ENCODE results near the gene SETD5.

SETD5 gene

GRCh38 chr3:9496893-9497292 is 99.5 kb downstream of the SETD5 start:
- no peak overlapping the region for H3K4me3 ChIP-seq (ENCODE audit: low read depth in 1 of 2, low read length in 2 of 2)
- TF ChIP-seq CTCF (IDR thresholded peaks at IDR 0.05; ENCODE audit: borderline replicate concordance, extremely low read depth, low read length, poor library complexity, severe bottlenecking) (no peak), EZH2 (IDR thresholded peaks at IDR 0.05; ENCODE audit: borderline replicate concordance, low read depth, low read length, severe bottlenecking) (no peak)
- DNase-seq, result no peak
- H3K9ac ChIP-seq (ENCODE audit: low read depth, low read length), result no peak overlapping the region
- peaks cover 18% of the 10 kb centered on the region for H3K27me3 ChIP-seq (ENCODE audit: insufficient read depth, low read length, poor library complexity)
- H3K27ac ChIP-seq (ENCODE audit: low read length), result no peak overlapping the region
- H3K36me3 ChIP-seq (ENCODE audit: insufficient read depth, low read length), result no peaks in the 10 kb centered on the region
- H3K9me3 ChIP-seq (ENCODE audit: insufficient read depth, low read length, severe bottlenecking), result no peaks in the 10 kb centered on the region
- H3K79me2 ChIP-seq (ENCODE audit: insufficient read depth, low read length), result no peaks in the 10 kb centered on the region
- H3K4me2 ChIP-seq (ENCODE audit: insufficient read depth, low read length), result no peak overlapping the region
- H4K20me1 ChIP-seq (ENCODE audit: insufficient read depth, low read length), result 0 out of 2 replicates have a peak, but pooled peaks cover 4% of the 10 kb centered on the region
- no peak for ATAC-seq (ENCODE audit: insufficient read depth, low read depth)
- no peaks in the 10 kb centered on the region for H3K4me1 ChIP-seq (ENCODE audit: insufficient read depth, low read length)
- H2AFZ ChIP-seq (ENCODE audit: low read depth, low read length), result no peak overlapping the region

- DNase-seq (no peak), ATAC-seq (ENCODE audit: insufficient read depth, low read depth) (no peak)
- no peak overlapping the region for H3K27ac ChIP-seq (ENCODE audit: low read length)
- H3K4me3 ChIP-seq (ENCODE audit: low read depth in 1 of 2, low read length in 2 of 2), result no peak overlapping the region
- no peaks in the 10 kb centered on the region for H3K79me2 ChIP-seq (ENCODE audit: insufficient read depth, low read length)
- H4K20me1 ChIP-seq (ENCODE audit: insufficient read depth, low read length), result 0 out of 2 replicates have a peak, but pooled peaks cover 4% of the 10 kb centered on the region
- H3K4me1 ChIP-seq (ENCODE audit: insufficient read depth, low read length), result no peaks in the 10 kb centered on the region
- TF ChIP-seq CTCF (IDR thresholded peaks at IDR 0.05; ENCODE audit: borderline replicate concordance, extremely low read depth, low read length, poor library complexity, severe bottlenecking), result no peak
- no peak for TF ChIP-seq EZH2 (IDR thresholded peaks at IDR 0.05; ENCODE audit: borderline replicate concordance, low read depth, low read length, severe bottlenecking)
- H3K4me2 ChIP-seq (ENCODE audit: insufficient read depth, low read length), result no peak overlapping the region
- H3K9me3 ChIP-seq (ENCODE audit: insufficient read depth, low read length, severe bottlenecking), result no peaks in the 10 kb centered on the region
- no peak overlapping the region for H2AFZ ChIP-seq (ENCODE audit: low read depth, low read length)
- peaks cover 18% of the 10 kb centered on the region for H3K27me3 ChIP-seq (ENCODE audit: insufficient read depth, low read length, poor library complexity)
- H3K9ac ChIP-seq (ENCODE audit: low read depth, low read length), result no peak overlapping the region
- no peaks in the 10 kb centered on the region for H3K36me3 ChIP-seq (ENCODE audit: insufficient read depth, low read length)
Observed at GRCh38 chr3:9497821-9498565, 100.6 kb downstream of the SETD5 start.

- Histone ChIP-seq H4K20me1 (ENCODE audit: insufficient read depth, low read length) (0 out of 2 replicates have a peak, but pooled peaks cover 4% of the 10 kb centered on the region), H3K79me2 (ENCODE audit: insufficient read depth, low read length) (no peaks in the 10 kb centered on the region), H3K9me3 (ENCODE audit: insufficient read depth, low read length, severe bottlenecking) (no peaks in the 10 kb centered on the region), H3K36me3 (ENCODE audit: insufficient read depth, low read length) (no peaks in the 10 kb centered on the region), H2AFZ (ENCODE audit: low read depth, low read length) (no peak overlapping the region), H3K4me3 (ENCODE audit: low read depth in 1 of 2, low read length in 2 of 2) (no peak overlapping the region), H3K9ac (ENCODE audit: low read depth, low read length) (no peak overlapping the region), H3K27me3 (ENCODE audit: insufficient read depth, low read length, poor library complexity) (peaks cover 18% of the 10 kb centered on the region), H3K4me2 (ENCODE audit: insufficient read depth, low read length) (no peak overlapping the region), H3K27ac (ENCODE audit: low read length) (no peak overlapping the region), H3K4me1 (ENCODE audit: insufficient read depth, low read length) (no peaks in the 10 kb centered on the region)
- DNase-seq (no peak), ATAC-seq (ENCODE audit: insufficient read depth, low read depth) (no peak)
- TF ChIP-seq EZH2 (IDR thresholded peaks at IDR 0.05; ENCODE audit: borderline replicate concordance, low read depth, low read length, severe bottlenecking), result no peak
- no peak for TF ChIP-seq CTCF (IDR thresholded peaks at IDR 0.05; ENCODE audit: borderline replicate concordance, extremely low read depth, low read length, poor library complexity, severe bottlenecking)
Observed at GRCh38 chr3:9498781-9499180, 101.4 kb downstream of the SETD5 start.

Measured in DND-41 (cell line).